K562 (cell line): ENCODE measurements around the gene CDR2L. TPM values are rescaled to one million over a fixed set of nuclear protein-coding genes. Genes with fewer than 3 reads are reported as not detected.

Source experiments
- BHLHE40 ChIP-seq: IDR thresholded peaks from 2 replicates; pipeline ENCODE4 v1.6.1; 2011; ENCODE audit warnings: low read length, improper control_type of control experiment
- FIP1L1 ChIP-seq: fragments of 200-400 bp; formaldehyde crosslinking; IDR thresholded peaks from 2 replicates; pipeline ENCODE4 v1.6.1; 2018; ENCODE audit warnings: mild to moderate bottlenecking, low read depth, low read length; ENCODE audit not compliant: poor library complexity, severe bottlenecking
- HDAC1 ChIP-seq, 2 experiments: fragments of 450-650 bp; IDR thresholded peaks; 2 replicates each; pipeline ENCODE4 v1.6.1; 2016 to 2017; ENCODE audit warnings: inconsistent platforms in 1 of 2, mild to moderate bottlenecking in 1 of 2, moderate library complexity in 1 of 2
- HES1 ChIP-seq: fragments of 450-650 bp; IDR thresholded peaks from 2 replicates; pipeline ENCODE4 v1.6.1; 2016; ENCODE audit warnings: low read depth, mild to moderate bottlenecking, moderate library complexity
- KAT7 ChIP-seq: sonication (generic); formaldehyde crosslinking; IDR thresholded peaks from 2 replicates; pipeline ENCODE4 v1.8.0; 2022; ENCODE audit warnings: missing genetic modification reagents, mild to moderate bottlenecking, borderline replicate concordance
- KAT8 ChIP-seq: fragments of 450-650 bp; IDR thresholded peaks from 2 replicates; pipeline ENCODE4 v1.6.1; 2016; ENCODE audit warnings: low read depth, mild to moderate bottlenecking
- KHSRP ChIP-seq: fragments of 450-650 bp; IDR thresholded peaks from 2 replicates; pipeline ENCODE4 v1.6.1; 2017
- MXI1 ChIP-seq: IDR thresholded peaks from 2 replicates; pipeline ENCODE4 v1.6.1; 2011; ENCODE audit warnings: low read depth, mild to moderate bottlenecking, improper control_type of control experiment, low read length
- NR4A1 ChIP-seq, 2 experiments: fragments of 250-450 bp in 1 of 2; fragments of 450-650 bp in 1 of 2; sonication (Bioruptor Pico) in 1 of 2; IDR thresholded peaks; 2 replicates each; pipeline versions ENCODE4 v1.4.0 to v1.6.1; 2016 to 2020; ENCODE audit warnings: mild to moderate bottlenecking in 2 of 2, missing compliant biosample characterization in 1 of 2, missing genetic modification characterization in 1 of 2, moderate library complexity in 1 of 2
- PKNOX1 ChIP-seq: fragments of 450-650 bp; IDR thresholded peaks from 2 replicates; pipeline ENCODE4 v1.6.1; 2016
- RCOR1 ChIP-seq, 2 experiments: IDR thresholded peaks; 2 replicates each; pipeline ENCODE4 v1.6.1; 2012; ENCODE audit warnings: low read depth in 2 of 2, low read length in 2 of 2, borderline replicate concordance in 1 of 2, improper control_type of control experiment in 1 of 2
- RNF2 ChIP-seq: sonication (generic); IDR thresholded peaks from 2 replicates; pipeline ENCODE4 v1.6.1; 2016
- RUNX1 ChIP-seq: sonication (generic); IDR thresholded peaks from 2 replicates; pipeline ENCODE4 v1.6.1; 2016; ENCODE audit warnings: antibody characterized with exemption, low read depth
- TFAP4 ChIP-seq: sonication (generic); formaldehyde crosslinking; IDR thresholded peaks from 2 replicates; pipeline ENCODE4 v1.8.0; 2022; ENCODE audit warnings: missing genetic modification reagents, mild to moderate bottlenecking, moderate library complexity, borderline replicate concordance
- TRIM28 ChIP-seq: fragments of 450-650 bp; IDR thresholded peaks from 2 replicates; pipeline ENCODE4 v1.6.1; 2017
- ZBTB1 ChIP-seq: sonication (generic); formaldehyde crosslinking; IDR thresholded peaks from 2 replicates; pipeline ENCODE4 v1.8.1; 2023; ENCODE audit warnings: missing genetic modification reagents, low read depth, mild to moderate bottlenecking, borderline replicate concordance
- ZBTB33 ChIP-seq: sonication (generic); formaldehyde crosslinking; IDR thresholded peaks from 2 replicates; pipeline ENCODE4 v1.8.1; 2023; ENCODE audit warnings: mild to moderate bottlenecking, missing genetic modification reagents
- ZNF224 ChIP-seq: sonication (generic); formaldehyde crosslinking; IDR thresholded peaks from 2 replicates; pipeline ENCODE4 v1.8.0; 2022; ENCODE audit warnings: mild to moderate bottlenecking, missing genetic modification reagents
- ZNF263 ChIP-seq: sonication (generic); formaldehyde crosslinking; IDR thresholded peaks from 2 replicates; pipeline ENCODE4 v1.8.0; 2022; ENCODE audit warnings: mild to moderate bottlenecking, missing genetic modification reagents, borderline replicate concordance
- ZNF639 ChIP-seq, 2 experiments: fragments of 200-800 bp in 1 of 2; sonication (Bioruptor generic) in 1 of 2; sonication (generic) in 1 of 2; formaldehyde crosslinking in 1 of 2; IDR thresholded peaks in 1 of 2; conservative IDR thresholded peaks in 1 of 2; 2 replicates each; pipeline versions ENCODE4 v1.5.0 to v1.6.1; 2016 to 2020; ENCODE audit warnings: missing compliant biosample characterization in 1 of 2, missing genetic modification characterization in 1 of 2, missing genetic modification reagents in 1 of 2
- polyA plus RNA-seq, 8 experiments: library from polyadenylated mRNA; depleted of rRNA in 4 of 8; stranded (reverse) in 5 of 8; unstranded in 3 of 8; fragments of >200 nt; fragmentation: Nextera tagmentation in 2 of 8; fragmentation: Illumina TruSeq in 1 of 8; extraction: Ambion mirVana in 2 of 8; extraction: Trizol in 1 of 8; gene quantifications; 2 replicates each; pipeline versions ENCODE4 v1.2.1 to v1.2.3, GENCODE V29; 2011 to 2014; ENCODE audit warnings: inconsistent platforms in 1 of 8, missing spikeins in 1 of 8
- total RNA-seq, 7 experiments: library from RNA; depleted of rRNA in 6 of 7; stranded (reverse); fragments of >200 nt in 6 of 7; fragmentation: Illumina TruSeq in 2 of 7; extraction: Trizol in 2 of 7; gene quantifications; 2 replicates each; pipeline versions ENCODE4 v1.2.1 to v1.2.3, GENCODE V29; 2011 to 2021; ENCODE audit warnings: low replicate concordance in 1 of 7

The CDR2L gene
- total and polyA plus RNA-seq, 9 of the 15 experiments (the other 6 are each of a cell fraction or from before 2014, with no cell fraction given) = 2.7 to 16.0 (median 7.3) TPM

- TF ChIP-seq BHLHE40 = peak; percentile 100
- peak; percentile 68; the same call in 1 of the 2 replicates for TF ChIP-seq ZNF224 (CRISPR knock-in tag)
- 0 out of 2 replicates have a peak, but pooled peaks have one; percentile 43 for TF ChIP-seq KAT7
- TF ChIP-seq ZBTB33 (CRISPR knock-in tag) = peak; percentile 78
- TF ChIP-seq HDAC1 (IDR thresholded peaks at IDR 0.05) = peak in 1 of 2 experiments; percentile 92; a peak in 2 of 4 replicates
- no peak for TF ChIP-seq KAT8
- TF ChIP-seq NR4A1 (CRISPR knock-in tag; IDR thresholded peaks at IDR 0.05) = no peak
- 0 out of 2 replicates have a peak, but pooled peaks have one; percentile 29 for TF ChIP-seq NR4A1 (tag; IDR thresholded peaks at IDR 0.05)
- TF ChIP-seq TFAP4 (CRISPR knock-in tag) = peak; percentile 85; the same call in 1 of the 2 replicates
- TF ChIP-seq RUNX1 = no peak
- no peak for TF ChIP-seq KHSRP
- peak; percentile 52; the same call in 1 of the 2 replicates for TF ChIP-seq ZNF263 (CRISPR knock-in tag)
- TF ChIP-seq ZNF639 (CRISPR knock-in tag; conservative IDR thresholded peaks at IDR 0.05 in 1 of 2, IDR thresholded peaks at IDR 0.05 in 1 of 2) = no peak
- 0 out of 2 replicates have a peak, but pooled peaks have one; percentile 29 for TF ChIP-seq MXI1
- TF ChIP-seq ZBTB1 = no peak
- TF ChIP-seq RNF2 = peak; percentile 71; the same call in 1 of the 2 replicates
- TF ChIP-seq FIP1L1 = no peak
- 0 out of 2 replicates have a peak, but pooled peaks have one; percentile 15 for TF ChIP-seq TRIM28
- peak; percentile 69; the same call in 1 of the 2 replicates for TF ChIP-seq HES1
- TF ChIP-seq RCOR1 (IDR thresholded peaks at IDR 0.05; ENCODE audit: borderline replicate concordance in 1 of 2, low read depth in 2 of 2, low read length in 2 of 2) = peak in 1 of 2 experiments; percentile 23; a peak in 1 of 4 replicates
- 0 out of 2 replicates have a peak, but pooled peaks have one; percentile 15 for TF ChIP-seq PKNOX1
Measured at GRCh38 chr17:74960570-74961342, 26.7 kb upstream of the CDR2L start (continued).
